HG03095 (cell line): Measurements from ENCODE around the gene RASL10A.

Source experiments
- ATAC-seq: cut with Tn5 transposase; IDR thresholded peaks from one replicate; pipeline ENCODE4 v1.9.1; 2021; ENCODE audit warnings: moderate library complexity; ENCODE audit not compliant: unreplicated experiment

Gene RASL10A

DNA sequence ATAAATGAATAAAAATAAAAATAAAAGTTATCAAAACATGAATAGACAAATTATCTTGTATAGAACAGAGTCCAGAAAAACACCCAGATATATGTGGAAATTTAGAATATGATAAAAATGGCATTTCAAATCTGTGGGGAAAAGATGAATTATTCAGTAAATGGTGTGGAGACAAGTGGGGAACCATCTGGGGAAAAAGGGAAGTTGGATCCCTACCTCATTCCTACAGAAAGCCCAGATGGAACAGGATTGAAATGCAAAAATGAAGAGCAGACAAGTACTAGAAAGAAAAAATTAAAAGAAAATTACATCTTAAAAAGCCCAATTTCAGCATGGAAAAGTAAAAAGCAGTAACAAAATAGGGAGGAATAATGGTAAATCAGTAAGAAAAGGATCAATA, 8.1 kb upstream of the RASL10A start:
- no peak for ATAC-seq

DNA sequence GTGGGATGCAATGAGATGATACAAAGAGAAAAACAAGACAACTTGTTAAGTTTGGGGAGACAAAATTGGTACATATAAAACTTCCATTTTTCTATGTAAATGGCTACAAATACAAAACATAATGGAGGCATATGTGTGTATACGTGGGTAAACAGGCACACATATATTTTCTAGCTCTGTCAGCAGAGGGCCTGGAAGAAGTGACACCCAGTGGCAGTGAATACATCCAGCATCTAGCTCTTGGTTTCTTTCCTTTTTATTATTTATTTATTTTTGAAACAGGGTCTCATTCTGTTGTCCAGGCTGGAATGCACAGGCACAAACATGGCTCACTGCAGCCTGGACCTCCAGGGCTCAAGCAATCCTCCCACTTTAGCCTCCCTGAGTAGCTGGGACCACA, 5.0 kb upstream of the RASL10A start:
- no peak for ATAC-seq

DNA sequence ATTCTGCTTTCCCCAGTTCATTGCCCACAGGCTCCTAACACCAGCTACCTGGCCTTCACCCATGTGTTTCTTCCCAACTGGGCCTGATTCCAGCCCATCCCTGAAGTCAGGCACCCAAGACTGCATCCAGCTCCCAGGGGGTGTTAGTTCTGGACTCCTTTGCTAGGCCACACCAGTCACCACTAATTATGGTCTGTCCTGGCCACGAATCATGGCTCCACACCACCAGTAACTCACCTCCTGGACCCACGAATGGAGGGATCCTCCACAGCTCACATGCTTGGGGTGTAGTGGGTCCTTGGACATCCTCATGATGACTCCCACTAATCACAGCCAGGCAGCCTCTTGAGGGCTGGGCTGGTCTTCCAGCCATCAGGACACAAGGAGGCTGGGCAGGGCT, 3.6 kb upstream of the RASL10A start:
- no peak for ATAC-seq

DNA sequence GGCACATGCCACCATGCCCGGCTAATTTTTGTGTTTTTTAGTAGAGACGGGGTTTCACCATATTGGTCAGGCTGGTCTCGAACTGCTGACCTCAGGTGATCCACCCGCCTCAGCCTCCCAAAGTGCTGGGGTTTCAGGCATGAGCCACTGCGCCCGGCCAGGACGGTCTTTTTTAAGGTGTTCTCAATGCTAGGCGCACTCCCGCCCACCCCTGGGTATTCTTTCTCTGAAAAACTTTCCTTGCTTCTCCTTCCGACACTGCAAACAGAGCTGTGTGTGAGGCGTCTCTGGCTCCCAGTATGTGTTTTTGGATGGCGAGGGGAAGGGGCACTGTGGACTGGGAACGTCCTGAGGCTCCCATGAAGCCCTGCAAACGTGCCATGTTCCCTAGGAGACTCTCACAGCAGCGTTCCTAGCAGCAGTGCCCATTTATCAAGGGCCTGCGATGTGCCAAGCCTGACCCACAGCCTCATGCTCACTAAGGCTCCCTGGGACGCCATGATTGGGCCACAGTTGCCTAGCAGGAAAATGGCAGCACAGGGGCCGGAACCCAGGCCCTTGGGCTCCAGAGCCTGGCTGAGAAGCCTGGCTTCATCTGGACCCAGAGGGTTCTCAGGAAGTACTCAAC, 2.4 kb upstream of the RASL10A start:
- ATAC-seq, result no peak

DNA sequence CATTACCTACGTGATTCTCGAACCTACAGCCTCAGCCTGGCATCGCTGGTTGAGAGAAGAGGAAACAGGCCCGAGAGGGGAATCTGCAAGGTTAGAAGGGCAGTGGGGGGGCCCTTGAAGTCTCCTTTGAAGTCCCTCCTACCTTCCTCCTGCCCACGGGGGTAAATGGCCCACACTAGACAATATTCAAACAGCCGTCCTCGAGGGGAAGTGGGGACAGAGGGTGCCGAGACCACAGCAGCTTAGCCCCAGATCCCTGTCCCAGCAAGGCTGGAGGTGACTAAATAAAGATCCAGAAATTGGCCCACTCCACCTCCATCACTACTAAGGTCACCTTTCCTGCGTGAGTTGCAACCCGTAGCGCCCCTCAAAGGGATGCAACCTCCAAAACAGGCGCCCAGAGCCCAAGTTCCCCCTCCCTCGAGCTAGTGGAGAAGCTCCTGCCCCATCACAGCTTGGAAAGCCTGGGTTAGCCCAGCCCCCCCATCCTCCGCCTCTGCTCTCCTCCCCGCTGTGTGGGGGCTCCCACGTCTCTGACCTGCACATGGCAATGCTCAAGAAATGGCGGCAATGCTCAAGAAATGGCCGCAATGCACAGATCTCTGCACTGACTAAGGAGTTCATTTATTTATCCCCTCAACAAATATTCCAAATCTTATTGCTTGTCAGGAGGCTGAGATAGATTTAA, 788 bp upstream of the RASL10A start:
- no peak for ATAC-seq

DNA sequence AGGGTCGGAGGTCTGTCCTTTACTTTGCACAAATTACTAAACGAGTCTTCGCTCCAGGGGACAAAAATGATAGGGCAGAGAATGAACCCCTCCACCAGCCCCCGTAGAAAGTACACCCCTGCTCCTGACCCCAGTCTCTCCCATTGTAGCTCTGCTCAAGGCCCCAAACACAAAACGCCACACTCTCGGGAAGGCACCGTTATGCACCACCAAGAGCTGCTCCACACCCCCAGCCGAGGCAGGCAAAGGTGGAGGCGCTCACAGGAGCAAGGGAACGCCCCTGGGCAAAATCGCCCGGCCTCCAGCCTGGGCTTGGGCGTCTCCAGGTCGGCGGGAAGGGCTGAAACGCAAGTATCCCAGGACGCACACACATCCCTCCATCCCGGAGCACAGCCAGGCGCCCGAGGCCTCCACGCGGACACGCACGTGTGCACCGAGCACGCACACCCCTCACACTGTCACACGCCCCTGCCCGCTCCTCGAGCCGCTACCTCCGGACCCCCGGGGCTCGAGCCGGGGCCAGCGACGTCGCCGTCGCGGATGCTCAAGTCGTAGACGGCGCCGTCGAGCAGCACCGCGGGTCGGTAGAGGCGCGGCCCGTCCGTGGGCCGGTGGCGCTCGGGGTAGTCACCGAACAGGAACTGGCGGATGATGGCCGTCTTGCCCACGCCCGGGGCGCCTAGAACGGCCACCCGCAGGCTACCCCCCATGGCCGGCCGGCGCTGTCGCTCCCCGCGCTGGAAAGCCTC, 786 bp downstream of the RASL10A start:
- no peak for ATAC-seq

DNA sequence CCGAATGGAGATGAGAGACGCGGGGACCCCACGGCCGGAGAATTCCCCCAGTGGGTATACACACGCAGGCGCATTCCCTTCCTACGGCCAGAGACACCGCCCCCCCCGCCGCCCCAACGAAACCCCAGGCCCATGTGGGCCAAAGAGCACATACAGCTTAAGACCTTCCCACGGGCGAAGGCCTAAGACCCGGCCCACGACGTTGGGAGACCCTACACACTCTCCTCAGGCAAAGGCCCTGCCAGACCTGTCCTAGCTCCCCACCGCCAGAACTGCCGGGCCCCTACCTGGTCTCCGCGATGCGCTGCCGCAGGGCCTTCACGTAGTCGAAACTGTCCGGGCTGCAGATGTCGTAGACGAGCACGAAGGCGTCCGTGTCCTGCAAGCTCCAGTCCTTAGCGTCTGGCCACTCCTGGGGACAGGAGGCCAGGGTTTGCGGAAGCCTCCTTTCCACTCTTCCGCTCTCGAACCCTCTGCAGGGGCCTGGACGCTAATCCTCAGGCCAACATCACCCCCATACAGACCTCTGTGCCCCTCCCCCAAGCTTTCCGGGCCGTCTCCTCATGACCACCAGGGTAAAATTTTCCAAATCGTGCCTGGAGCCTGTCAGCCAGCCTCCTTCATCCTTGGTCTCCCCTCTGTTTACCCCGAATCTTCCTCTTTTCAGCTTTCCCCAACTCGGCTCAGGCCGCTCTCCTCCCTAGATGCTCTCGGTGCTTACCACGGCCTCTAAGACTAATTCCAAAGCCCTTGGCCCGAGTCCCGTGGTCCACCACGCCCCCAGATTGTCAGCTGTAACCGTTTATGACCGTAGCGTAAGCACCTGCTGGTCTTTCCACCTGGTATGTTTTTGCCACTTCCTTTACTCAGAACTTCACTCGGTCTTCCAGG, 1.7 kb downstream of the RASL10A start:
- no peak for ATAC-seq

DNA sequence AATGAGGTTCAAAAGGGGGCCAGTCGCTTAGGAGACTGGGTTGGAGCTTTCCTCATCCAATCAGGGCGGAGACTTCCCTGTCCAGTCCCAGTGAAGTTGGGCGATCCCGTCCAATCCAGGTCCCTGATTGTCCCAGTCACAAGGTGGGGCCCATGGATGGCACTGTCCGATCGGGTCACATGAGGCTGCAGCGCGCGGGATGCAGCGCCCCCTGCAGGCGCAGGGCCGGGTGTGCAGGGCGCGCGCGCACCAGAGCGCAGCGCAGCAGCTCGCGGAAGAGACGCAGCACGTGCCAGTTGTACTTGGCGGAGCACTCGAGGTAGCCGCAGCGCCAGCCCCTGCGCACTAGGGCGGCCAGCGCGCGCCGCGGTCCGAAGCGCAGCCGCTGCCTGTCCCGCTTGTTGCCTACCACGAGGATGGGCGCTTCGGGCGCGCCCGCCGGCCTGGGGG, 2.3 kb downstream of the RASL10A start:
- no peak for ATAC-seq

DNA sequence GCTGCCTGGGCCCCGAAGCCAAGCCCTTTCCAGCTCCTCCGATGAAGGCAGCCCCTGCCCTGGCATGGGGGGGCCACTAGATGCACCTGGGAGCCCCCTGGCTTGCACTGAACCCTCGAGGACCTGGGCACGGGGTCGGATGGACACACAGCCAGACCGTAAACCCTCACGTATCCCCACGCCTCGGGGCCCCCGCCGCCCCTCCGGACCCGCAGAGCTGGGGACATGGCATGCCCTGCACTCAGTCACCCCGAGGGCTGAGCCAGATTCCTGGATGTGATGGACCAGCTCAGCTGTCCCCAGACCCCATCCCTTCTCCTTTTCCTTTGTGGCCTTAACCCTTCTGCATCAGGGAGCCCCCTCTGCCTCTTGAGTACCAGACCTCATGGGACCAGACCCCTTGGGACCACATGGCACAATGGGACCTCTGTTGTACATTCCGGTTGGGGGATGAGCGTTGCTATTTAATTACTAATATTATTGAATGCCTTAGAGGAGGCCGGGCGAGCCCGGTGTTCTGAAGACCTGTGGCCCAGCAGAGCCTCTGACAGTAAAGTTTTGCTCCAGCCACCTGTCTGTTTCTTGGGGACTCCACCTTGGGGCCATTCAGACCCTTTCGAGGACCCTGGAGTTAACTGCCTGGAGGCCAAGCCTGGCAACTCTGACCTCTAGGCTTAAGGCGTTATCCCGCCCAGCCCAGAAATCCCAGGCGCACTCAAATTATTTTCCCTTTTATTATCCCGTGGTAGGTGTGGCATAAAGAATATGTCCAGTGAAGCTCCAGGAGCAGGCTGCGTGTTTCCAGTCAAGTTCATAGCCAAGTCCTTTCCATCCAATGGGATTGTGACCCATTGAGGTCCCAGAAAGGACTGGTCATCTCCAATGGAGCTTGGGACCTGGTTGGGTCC, 3.0 kb downstream of the RASL10A start:
- no peak for ATAC-seq

DNA sequence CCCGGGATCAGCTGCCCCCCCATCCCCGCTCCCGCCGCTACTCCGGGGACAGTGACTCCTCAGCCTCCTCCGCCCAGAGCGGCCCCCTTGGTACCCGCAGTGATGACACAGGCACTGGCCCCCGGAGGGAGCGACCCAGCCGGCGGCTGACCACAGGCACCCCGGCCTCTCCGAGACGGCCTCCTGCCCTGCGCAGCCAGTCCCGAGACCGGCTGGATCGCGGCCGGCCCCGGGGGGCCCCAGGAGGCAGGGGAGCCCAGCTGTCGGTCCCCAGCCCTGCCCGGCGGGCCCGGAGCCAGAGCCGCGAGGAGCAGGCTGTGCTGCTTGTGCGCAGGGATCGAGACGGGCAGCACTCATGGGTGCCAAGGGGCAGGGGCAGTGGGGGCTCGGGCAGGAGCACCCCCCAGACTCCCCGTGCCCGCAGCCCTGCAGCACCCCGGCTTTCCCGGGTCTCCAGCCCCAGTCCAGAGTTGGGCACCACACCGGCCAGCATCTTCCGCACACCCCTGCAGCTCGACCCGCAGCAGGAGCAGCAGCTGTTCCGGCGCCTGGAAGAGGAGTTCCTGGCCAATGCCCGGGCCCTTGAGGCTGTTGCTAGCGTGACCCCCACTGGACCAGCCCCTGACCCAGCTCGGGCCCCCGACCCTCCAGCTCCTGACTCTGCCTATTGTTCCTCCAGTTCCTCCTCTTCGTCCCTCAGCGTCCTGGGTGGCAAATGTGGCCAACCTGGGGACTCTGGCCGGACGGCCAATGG, 3.9 kb downstream of the RASL10A start:
- no peak for ATAC-seq

DNA sequence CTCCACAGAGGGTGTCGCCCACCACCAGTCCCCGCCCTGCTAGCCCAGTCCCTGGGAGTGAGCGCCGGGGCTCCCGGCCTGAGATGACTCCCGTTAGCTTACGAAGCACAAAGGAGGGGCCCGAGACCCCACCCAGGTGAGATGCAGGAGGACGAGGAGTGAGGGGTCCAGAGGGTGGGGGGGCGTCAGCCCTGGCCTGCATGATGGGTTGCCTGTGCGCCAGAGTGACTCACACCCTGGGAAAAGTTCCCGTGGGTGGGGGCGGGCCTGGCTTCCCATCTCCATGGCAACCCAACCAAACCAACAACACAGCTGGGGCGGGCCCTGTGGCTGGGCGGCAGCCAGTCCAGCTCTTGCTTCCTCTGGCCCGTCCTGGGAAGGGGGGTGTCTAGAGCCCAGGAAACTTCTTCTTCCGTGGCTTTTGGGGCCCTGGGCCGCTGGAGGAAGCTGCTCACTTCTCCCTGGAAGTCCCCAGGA, 4.6 kb downstream of the RASL10A start:
- no peak for ATAC-seq

DNA sequence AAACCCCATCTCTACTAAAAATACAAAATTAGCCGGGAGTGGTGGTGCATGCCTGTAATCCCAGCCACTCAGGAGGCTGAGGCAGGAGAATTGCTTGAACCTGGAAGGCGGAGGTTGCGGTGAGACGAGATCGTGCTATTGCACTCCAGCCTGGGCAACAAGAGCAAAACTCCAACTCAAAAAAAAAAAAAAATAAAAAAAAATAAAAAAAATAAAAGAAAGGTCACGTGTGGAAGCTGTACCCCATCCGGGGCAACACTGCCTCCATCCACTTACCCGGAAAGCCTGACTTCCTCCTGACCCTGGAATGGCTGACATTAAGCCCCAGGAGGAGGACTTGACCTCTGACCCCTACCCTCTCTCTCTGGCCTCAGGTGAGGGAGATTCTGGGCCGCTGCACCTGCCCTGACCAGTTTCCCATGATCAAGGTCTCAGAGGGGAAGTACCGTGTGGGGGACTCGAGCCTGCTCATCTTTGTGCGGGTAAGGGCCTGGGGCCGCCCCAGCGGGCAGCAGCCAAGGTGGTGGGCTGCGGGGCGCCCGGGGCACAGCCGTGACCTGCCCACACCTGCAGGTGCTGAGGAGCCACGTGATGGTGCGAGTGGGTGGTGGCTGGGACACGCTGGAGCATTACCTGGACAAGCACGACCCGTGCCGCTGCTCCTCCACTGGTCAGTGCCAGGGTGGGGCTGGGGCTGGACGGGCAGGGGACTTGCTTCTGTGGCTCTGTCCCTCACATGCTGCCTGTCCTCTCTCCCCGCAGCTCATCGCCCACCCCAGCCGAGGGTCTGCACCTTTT, 5.2 kb downstream of the RASL10A start:
- ATAC-seq, result no peak

DNA sequence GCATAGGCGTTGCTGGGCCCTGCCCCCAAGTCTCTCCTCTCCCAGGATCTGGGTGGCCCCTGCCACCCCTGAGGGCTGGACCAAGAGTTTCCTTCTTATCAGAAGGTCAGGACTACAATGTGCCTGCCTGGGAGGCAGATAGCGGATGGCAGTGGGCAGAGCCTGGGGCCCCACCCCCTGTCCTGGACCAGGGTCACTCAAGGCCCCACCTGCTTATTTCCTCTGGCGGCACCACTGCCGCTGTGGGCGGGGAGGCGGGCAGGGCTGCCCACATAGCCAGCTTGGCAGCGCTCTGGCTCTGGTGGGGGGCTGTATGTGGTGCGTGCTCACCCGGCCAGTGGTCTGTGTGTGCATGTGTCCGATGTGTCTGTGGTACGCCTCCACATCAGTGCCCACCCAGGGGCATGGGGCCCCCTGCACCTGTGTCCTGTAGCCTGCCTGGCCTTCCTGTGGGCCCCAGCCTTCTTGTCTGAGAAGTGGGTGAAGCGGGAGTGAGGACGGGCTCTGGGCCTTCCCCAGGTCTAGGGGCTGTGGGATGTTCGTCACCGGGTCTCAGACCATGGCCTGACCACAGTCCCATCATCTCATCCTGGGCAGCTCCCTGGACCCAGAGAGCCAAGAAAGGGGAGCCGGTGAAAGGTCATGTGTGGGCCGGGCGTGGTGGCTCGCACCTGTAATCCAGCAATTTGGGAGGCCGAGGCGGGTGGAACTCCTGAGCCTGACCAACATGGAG, 6.0 kb downstream of the RASL10A start:
- ATAC-seq, result no peak

DNA sequence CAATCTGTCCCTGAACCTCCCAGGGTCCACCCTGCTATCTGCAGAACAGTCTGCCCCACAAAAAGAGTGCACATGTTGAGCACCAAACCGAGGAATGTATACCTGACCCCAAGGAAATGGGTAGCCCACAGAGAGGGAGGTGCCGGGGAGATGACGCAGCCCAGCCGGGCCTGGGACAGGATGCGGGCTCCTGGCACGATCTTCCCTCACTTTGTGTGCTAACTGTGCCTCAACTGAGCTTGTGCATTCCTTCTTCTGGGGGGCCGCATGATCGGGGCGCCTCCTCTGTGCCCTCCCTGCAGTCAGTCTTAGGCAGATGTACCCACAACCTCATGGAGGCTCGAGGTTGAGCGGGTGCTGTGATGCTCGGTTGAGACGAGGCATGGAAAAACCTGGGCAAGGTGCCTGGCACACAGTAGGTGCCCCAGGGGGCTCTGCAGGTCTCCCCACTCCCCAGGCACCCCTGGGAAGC, 6.7 kb downstream of the RASL10A start:
- ATAC-seq, result no peak

DNA sequence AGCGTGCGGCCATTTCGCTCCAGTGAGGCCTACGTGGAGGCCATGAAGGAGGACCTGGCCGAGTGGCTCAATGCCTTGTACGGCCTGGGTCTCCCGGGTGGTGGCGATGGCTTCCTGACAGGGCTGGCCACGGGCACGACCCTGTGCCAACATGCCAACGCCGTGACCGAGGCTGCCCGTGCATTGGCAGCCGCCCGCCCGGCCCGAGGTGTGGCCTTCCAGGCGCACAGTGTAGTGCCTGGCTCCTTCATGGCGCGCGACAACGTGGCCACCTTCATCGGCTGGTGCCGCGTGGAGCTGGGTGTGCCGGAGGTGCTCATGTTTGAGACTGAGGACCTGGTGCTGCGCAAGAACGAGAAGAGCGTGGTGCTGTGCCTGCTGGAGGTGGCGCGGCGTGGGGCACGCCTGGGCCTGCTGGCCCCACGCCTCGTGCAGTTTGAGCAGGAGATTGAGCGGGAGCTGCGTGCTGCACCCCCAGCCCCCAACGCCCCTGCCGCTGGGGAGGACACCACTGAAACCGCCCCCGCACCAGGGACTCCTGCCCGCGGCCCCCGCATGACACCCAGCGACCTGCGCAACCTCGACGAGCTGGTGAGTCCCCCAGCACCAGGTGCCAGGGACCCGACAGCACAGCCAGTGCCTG, 7.2 kb downstream of the RASL10A start:
- ATAC-seq, result no peak

DNA sequence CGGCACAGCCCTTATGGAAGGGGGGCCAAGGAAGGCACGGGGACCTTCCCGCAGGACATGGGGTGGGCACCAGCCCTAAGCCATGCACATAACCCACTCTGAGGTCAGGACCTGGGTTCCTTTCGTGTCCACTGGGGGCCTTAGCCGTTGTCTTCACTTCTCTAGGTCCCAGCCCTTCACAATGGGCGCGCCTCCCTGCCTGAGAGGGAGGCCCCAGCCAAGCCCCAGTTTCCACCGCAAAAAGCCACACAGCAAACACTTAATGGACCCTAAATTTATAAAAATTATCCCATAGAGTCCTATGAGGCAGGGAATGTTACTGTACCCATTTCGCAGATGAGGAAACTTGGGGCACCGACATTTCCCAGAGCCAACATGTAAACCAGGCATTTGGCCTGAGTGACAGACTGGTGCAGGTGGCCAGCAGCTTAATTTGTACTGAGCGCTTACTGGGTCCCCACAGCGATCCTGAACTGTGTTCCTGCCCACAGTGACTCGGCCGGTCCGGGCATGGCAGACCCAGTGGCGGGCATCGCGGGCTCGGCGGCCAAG, 7.8 kb downstream of the RASL10A start:
- no peak for ATAC-seq
